ENCODE results near the gene USF3.

GRCh38 chr3:113643583-113643982 is 52.9 kb downstream of the USF3 start:
- no peak for TF ChIP-seq CTCF (IDR thresholded peaks at IDR 0.05)
- TF ChIP-seq POLR2A (IDR thresholded peaks at IDR 0.05), result no peak

Measured in esophagus squamous epithelium (tissue), 4 donors.